CD4-positive, alpha-beta T cell treated with Interleukin-12 subunit alpha and Interleukin-12 subunit beta, for 1 hour (primary cell): ENCODE results near the gene NEK7.
"Not testable (repeated sequence)": the region's sequence is repeated elsewhere in the genome, so short reads cannot be mapped to it uniquely, and the experiment has no call there.

Source experiments
- DNase-seq: peaks from one replicate; pipeline ENCODE4 v3.0.0-alpha.2; 2020

Gene NEK7

GRCh38 chr1:198300451-198300850 is 143.7 kb downstream of the NEK7 start:
- no peak for DNase-seq

GRCh38 chr1:198304431-198304830 is 147.6 kb downstream of the NEK7 start:
- DNase-seq, result no peak

- not testable (repeated sequence) for DNase-seq
Observed at GRCh38 chr1:198314817-198315216, 158.0 kb downstream of the NEK7 start.

GRCh38 chr1:198315331-198315730 is 158.5 kb downstream of the NEK7 start:
- DNase-seq, result not testable (repeated sequence)

GRCh38 chr1:198316546-198317100 is 159.8 kb downstream of the NEK7 start:
- no peak for DNase-seq

GRCh38 chr1:198318085-198318484 is 161.3 kb downstream of the NEK7 start:
- no peak for DNase-seq

DNA sequence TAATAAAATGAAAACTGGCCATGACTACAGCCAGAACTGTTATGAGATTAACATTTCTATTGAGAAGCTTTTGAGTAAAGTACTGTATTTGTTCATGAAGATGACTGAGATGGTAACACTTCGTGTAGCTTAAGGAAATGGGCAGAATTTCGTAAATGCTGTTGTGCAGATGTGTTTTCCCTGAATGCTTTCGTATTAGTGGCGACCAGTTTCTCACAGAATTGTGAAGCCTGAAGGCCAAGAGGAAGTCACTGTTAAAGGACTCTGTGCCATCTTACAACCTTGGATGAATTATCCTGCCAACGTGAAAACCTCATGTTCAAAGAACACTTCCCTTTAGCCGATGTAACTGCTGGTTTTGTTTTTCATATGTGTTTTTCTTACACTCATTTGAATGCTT is 164.0 kb downstream of the NEK7 start:
- no peak for DNase-seq

GRCh38 chr1:198326232-198326631 is 169.4 kb downstream of the NEK7 start:
- DNase-seq, result no peak

GRCh38 chr1:198326915-198327314 is 170.1 kb downstream of the NEK7 start:
- no peak for DNase-seq

- no peak for DNase-seq
Observed at GRCh38 chr1:198328458-198329032, 171.7 kb downstream of the NEK7 start.

DNA sequence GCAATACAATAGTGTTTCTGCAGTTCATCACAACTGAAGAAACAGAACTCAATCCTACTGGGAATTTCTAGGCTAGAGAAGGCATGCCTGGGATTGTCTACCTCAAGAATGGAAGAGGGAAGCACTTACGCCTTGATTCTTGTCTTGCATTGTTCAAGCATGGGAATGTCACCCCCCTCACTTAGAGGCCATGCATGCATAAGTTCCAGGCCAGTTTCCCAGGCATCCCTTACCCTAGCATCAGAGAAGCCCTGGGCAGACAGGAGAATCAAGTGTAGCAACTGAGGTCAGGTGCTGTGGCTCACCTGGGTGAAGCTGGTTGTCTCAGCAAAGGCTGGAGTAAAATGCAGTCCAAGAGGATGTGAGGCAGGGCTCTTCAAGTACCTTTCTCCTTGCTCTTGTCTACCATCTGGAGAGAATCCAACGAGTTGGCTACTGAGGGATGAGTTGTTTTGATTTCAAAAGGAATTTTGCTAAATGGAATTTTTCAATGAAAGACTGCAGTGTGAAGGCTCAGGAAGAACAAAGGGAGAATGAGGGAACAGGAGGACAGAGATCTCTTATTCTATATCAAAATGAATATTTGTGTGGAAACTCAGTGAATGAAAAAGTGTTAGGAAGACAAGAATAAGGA is 174.3 kb downstream of the NEK7 start:
- DNase-seq, result no peak

GRCh38 chr1:198333744-198334143 is 176.9 kb downstream of the NEK7 start:
- DNase-seq, result no peak

- DNase-seq, result no peak
Observed at GRCh38 chr1:198335663-198336062, 178.9 kb downstream of the NEK7 start.

DNA sequence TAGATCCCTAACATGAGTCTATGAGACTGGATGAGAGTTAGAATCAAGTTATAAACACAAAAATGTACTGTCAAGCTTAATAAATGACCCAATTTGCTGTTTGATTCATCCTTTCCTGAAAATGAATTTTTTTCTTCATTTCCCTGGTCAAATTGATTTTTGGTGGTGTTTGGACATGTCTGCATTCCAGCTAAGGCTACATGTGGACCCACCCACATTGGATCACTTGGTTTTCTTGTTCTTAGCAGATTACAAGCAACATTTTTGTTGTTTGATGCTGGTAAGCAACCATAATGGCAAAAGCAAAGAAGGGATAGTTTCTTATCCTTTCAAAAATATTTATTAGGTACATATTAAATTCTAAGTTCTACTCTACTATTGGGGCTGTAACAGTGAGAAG is 181.1 kb downstream of the NEK7 start:
- no peak for DNase-seq

- DNase-seq, result no peak
Observed at GRCh38 chr1:198340139-198340538, 183.3 kb downstream of the NEK7 start.

- no peak for DNase-seq
Observed at GRCh38 chr1:198346178-198346577, 189.4 kb downstream of the NEK7 start.

- DNase-seq, result no peak
Observed at GRCh38 chr1:198350456-198350855, 193.7 kb downstream of the NEK7 start.

DNA sequence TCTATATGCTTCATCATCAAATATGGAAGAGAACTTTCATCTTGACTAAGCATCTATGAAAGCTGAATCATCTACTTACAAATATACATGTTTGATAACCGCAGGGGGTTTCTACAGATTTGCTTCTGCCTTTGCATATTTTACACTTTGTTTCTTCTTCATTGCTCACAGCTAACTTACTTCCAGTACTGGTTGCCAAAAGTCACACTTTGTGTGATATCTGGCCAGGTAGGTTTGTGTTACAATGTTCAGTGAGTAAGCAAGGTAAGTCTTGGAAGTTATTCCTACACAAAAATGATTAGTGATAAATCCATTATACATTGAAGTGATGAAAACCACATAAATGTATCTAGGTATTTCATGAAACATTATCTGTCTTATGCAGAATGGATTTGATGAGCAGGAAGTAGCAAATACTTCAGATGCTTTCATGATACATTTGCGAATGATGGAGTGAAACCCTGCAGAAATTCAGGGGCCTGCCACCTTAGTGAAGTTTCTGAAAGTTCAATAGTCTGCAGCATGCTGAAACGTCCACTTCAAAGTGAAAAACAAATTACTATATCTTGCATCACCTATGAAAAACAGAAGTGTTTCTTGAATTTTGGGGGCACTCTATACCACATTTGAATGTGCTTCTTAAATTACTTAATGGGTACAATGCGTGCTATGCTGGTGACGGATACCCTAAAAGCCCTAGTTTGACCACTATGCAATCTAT is 196.3 kb downstream of the NEK7 start:
- no peak for DNase-seq

DNA sequence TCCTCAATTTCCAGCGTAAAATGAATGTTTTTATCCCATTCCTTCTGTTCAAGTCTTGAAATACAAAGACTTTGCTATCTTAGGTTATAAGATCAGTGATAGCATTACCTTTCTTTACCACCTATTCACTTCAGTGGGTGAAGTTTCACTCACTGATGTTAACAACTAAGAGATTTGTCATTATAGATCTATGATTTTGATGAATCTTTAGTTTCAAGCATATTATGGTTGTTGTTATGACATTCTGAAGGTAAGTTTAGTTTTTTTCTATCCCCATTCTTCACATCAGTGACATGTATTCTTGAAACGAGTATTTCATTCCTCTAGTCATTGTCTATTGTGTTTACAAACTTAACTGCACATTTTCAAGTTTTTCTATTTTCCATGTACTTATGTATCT is 201.1 kb downstream of the NEK7 start:
- DNase-seq, result no peak

GRCh38 chr1:198359024-198359653 is 202.3 kb downstream of the NEK7 start:
- peak; percentile 42 for DNase-seq

GRCh38 chr1:198360208-198360729 is 203.5 kb downstream of the NEK7 start:
- no peak for DNase-seq

- DNase-seq, result no peak
Observed at GRCh38 chr1:198361237-198361767, 204.5 kb downstream of the NEK7 start.

DNA sequence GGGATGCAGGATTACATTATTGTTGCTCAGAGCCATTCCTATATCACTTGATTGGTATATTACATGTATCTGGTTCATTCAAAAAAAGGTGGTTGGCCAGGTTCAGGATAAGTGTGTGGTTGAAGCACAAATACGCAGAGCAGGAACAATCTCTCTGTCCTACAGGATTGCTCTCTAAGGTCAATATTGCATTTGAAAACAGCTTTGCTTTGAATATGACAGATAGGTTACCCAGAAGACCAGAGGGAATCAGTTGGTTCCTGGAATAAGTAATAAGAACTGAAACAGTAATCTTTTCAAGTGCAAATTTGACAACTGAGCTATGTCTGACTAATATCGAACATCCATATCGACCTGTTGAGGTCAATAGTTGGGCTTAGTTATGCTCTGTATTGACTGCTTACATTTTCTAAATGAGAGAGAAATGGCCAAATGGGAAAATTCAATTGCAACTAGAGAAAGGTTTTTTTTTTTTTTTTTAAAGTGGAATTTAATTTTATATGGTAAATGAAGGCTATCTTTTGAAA is 206.9 kb downstream of the NEK7 start:
- DNase-seq, result no peak
